ENCODE results near the gene NOVA1.

- TF ChIP-seq OSR1 (CRISPR knock-in tag; IDR thresholded peaks at IDR 0.05) = no peak
- no peak for TF ChIP-seq PATZ1 (CRISPR knock-in tag; IDR thresholded peaks at IDR 0.05; ENCODE audit: borderline replicate concordance)
- TF ChIP-seq BACH2 (CRISPR knock-in tag; IDR thresholded peaks at IDR 0.05; ENCODE audit: borderline replicate concordance) = no peak
- TF ChIP-seq ARNTL (CRISPR knock-in tag; IDR thresholded peaks at IDR 0.05; ENCODE audit: borderline replicate concordance, low read depth) = no peak
- no peak for TF ChIP-seq TOX (CRISPR knock-in tag; IDR thresholded peaks at IDR 0.05; ENCODE audit: borderline replicate concordance)
- no peak for TF ChIP-seq ZNF565 (CRISPR knock-in tag; conservative IDR thresholded peaks at IDR 0.05; ENCODE audit: low read depth)
- TF ChIP-seq, protein P1, sequence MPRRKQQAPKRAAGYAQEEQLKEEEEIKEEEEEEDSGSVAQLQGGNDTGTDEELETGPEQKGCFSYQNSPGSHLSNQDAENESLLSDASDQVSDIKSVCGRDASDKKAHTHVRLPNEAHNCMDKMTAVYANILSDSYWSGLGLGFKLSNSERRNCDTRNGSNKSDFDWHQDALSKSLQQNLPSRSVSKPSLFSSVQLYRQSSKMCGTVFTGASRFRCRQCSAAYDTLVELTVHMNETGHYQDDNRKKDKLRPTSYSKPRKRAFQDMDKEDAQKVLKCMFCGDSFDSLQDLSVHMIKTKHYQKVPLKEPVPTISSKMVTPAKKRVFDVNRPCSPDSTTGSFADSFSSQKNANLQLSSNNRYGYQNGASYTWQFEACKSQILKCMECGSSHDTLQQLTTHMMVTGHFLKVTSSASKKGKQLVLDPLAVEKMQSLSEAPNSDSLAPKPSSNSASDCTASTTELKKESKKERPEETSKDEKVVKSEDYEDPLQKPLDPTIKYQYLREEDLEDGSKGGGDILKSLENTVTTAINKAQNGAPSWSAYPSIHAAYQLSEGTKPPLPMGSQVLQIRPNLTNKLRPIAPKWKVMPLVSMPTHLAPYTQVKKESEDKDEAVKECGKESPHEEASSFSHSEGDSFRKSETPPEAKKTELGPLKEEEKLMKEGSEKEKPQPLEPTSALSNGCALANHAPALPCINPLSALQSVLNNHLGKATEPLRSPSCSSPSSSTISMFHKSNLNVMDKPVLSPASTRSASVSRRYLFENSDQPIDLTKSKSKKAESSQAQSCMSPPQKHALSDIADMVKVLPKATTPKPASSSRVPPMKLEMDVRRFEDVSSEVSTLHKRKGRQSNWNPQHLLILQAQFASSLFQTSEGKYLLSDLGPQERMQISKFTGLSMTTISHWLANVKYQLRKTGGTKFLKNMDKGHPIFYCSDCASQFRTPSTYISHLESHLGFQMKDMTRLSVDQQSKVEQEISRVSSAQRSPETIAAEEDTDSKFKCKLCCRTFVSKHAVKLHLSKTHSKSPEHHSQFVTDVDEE (CRISPR knock-in tag; IDR thresholded peaks at IDR 0.05) = no peak
- no peak for TF ChIP-seq ISL1 (CRISPR knock-in tag; IDR thresholded peaks at IDR 0.05)
- no peak for TF ChIP-seq PPARA (CRISPR knock-in tag; IDR thresholded peaks at IDR 0.05; ENCODE audit: borderline replicate concordance)
- no peak for TF ChIP-seq GLIS3 (CRISPR knock-in tag; IDR thresholded peaks at IDR 0.05)
- TF ChIP-seq ZFP3 (CRISPR knock-in tag; IDR thresholded peaks at IDR 0.05) = no peak
- TF ChIP-seq ZC3H10 (CRISPR knock-in tag; IDR thresholded peaks at IDR 0.05) = no peak
These were observed 183.7 kb downstream of the NOVA1 start for GRCh38 chr14:26414103-26414502.
